K562 (cell line): ENCODE results near the gene KIF6.

ENCODE experiments used
- ATF7 ChIP-seq: fragments of 450-650 bp; IDR thresholded peaks from 2 replicates; pipeline ENCODE4 v1.7.1; 2014; ENCODE audit warnings: mild to moderate bottlenecking, moderate library complexity
- BCL6 ChIP-seq: fragments of 250-450 bp; sonication (Bioruptor Pico); IDR thresholded peaks from 2 replicates; pipeline ENCODE4 v1.4.0; 2020
- BMI1 ChIP-seq: fragments of 150-350 bp; IDR thresholded peaks from 2 replicates; pipeline ENCODE4 v1.6.1; 2014; ENCODE audit warnings: low read length
- CTCF ChIP-seq, 3 experiments: IDR thresholded peaks in 2 of 3; conservative IDR thresholded peaks in 1 of 3; 2 replicates each; pipeline ENCODE4 v1.5.1; 2011 to 2012; ENCODE audit warnings: low read length in 3 of 3, mild to moderate bottlenecking in 3 of 3, control low read depth in 2 of 3, improper control_type of control experiment in 1 of 3, inconsistent platforms in 1 of 3, low read depth in 1 of 3, mixed read lengths in 1 of 3, moderate library complexity in 1 of 3; ENCODE audit not compliant: insufficient read depth in 2 of 3
- GTF2F1 ChIP-seq: IDR thresholded peaks from 2 replicates; pipeline ENCODE4 v1.6.1; 2011; ENCODE audit warnings: low read depth, low read length, improper control_type of control experiment
- JUN ChIP-seq, 2 experiments: sonication (generic) in 1 of 2; formaldehyde crosslinking in 1 of 2; IDR thresholded peaks; 2 replicates each; pipeline versions ENCODE4 v1.6.1 to v1.8.0; 2012 to 2022; ENCODE audit warnings: borderline replicate concordance in 2 of 2, mild to moderate bottlenecking in 2 of 2, improper control_type of control experiment in 1 of 2, low read depth in 1 of 2, low read length in 1 of 2, missing genetic modification reagents in 1 of 2
- POLR2A ChIP-seq: fragments of 450-650 bp; conservative IDR thresholded peaks from 2 replicates; pipeline ENCODE4 v1.6.1; 2016
- SMAD4 ChIP-seq: fragments of 250-450 bp; sonication (Bioruptor Pico); conservative IDR thresholded peaks from 2 replicates; pipeline ENCODE4 v1.8.0; 2021; ENCODE audit warnings: inconsistent platforms, mild to moderate bottlenecking, moderate library complexity
- TCF7 ChIP-seq: sonication (generic); IDR thresholded peaks from 2 replicates; pipeline ENCODE4 v1.6.1; 2016; ENCODE audit warnings: antibody characterized with exemption, borderline replicate concordance
- TCFL5 ChIP-seq: fragments of 250-450 bp; sonication (Bioruptor Pico); conservative IDR thresholded peaks from 2 replicates; pipeline ENCODE4 v1.6.1; 2021; ENCODE audit warnings: mild to moderate bottlenecking, moderate library complexity, matching md5 sums
- TF ChIP-seq, protein P1 (sequence below): fragments of 250-450 bp; sonication (Bioruptor Pico); IDR thresholded peaks from 2 replicates; pipeline ENCODE4 v1.8.0; 2021; ENCODE audit warnings: mild to moderate bottlenecking, moderate library complexity
- TF ChIP-seq, protein P2 (sequence below), 2 experiments: fragments of 450-650 bp; conservative IDR thresholded peaks; 2 replicates each; pipeline ENCODE4 v1.6.1; 2017; ENCODE audit warnings: mild to moderate bottlenecking in 2 of 2, moderate library complexity in 2 of 2

DNA sequence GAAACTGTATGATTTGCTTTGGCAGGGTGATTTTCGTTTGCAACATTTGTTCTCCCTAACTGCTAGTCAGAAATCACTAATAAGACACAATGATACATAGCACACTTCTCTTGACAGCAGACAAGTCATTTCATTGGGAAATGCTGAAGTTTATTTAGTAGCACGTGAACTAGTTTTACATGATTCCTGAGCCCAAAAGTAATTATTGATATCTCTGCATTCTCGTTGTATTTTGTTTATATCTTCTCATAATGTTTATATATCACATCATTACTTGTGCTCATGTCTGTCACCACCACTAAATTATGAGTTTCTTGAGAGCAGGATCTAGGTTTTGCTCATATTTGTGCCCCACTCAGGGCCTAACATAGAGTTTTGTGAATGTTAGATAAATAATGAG lies 151.7 kb downstream of the KIF6 start:
- TF ChIP-seq CTCF (IDR thresholded peaks at IDR 0.05 in 2 of 3, conservative IDR thresholded peaks at IDR 0.05 in 1 of 3; ENCODE audit: insufficient read depth in 2 of 3, low read depth in 1 of 3, low read length in 3 of 3): no peak
- no peak for TF ChIP-seq SMAD4 (CRISPR knock-in tag)
- TF ChIP-seq, protein P1, sequence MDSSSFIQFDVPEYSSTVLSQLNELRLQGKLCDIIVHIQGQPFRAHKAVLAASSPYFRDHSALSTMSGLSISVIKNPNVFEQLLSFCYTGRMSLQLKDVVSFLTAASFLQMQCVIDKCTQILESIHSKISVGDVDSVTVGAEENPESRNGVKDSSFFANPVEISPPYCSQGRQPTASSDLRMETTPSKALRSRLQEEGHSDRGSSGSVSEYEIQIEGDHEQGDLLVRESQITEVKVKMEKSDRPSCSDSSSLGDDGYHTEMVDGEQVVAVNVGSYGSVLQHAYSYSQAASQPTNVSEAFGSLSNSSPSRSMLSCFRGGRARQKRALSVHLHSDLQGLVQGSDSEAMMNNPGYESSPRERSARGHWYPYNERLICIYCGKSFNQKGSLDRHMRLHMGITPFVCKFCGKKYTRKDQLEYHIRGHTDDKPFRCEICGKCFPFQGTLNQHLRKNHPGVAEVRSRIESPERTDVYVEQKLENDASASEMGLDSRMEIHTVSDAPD (CRISPR knock-in tag): no peak
- TF ChIP-seq JUN (IDR thresholded peaks at IDR 0.05; ENCODE audit: borderline replicate concordance, low read depth, low read length): no peak
- TF ChIP-seq JUN (CRISPR knock-in tag; IDR thresholded peaks at IDR 0.05; ENCODE audit: borderline replicate concordance): no peak
- no peak for TF ChIP-seq BMI1
- no peak for TF ChIP-seq BCL6 (CRISPR knock-in tag)
- no peak for TF ChIP-seq POLR2A
- no peak for TF ChIP-seq TCF7
- no peak for TF ChIP-seq ATF7
- TF ChIP-seq TCFL5 (CRISPR knock-in tag): no peak
- TF ChIP-seq GTF2F1: no peak
- TF ChIP-seq, protein P2, sequence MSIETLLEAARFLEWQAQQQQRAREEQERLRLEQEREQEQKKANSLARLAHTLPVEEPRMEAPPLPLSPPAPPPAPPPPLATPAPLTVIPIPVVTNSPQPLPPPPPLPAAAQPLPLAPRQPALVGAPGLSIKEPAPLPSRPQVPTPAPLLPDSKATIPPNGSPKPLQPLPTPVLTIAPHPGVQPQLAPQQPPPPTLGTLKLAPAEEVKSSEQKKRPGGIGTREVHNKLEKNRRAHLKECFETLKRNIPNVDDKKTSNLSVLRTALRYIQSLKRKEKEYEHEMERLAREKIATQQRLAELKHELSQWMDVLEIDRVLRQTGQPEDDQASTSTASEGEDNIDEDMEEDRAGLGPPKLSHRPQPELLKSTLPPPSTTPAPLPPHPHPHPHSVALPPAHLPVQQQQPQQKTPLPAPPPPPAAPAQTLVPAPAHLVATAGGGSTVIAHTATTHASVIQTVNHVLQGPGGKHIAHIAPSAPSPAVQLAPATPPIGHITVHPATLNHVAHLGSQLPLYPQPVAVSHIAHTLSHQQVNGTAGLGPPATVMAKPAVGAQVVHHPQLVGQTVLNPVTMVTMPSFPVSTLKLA (conservative IDR thresholded peaks at IDR 0.05): no peak
